ENCODE results near the gene TSKU.
A peak's percentile ranks its signal among the peaks of the same experiment; 100 is the strongest.
"Not testable (repeated sequence)": the region's sequence is repeated elsewhere in the genome, so short reads cannot be mapped to it uniquely, and the experiment has no call there.

Gene TSKU

DNA sequence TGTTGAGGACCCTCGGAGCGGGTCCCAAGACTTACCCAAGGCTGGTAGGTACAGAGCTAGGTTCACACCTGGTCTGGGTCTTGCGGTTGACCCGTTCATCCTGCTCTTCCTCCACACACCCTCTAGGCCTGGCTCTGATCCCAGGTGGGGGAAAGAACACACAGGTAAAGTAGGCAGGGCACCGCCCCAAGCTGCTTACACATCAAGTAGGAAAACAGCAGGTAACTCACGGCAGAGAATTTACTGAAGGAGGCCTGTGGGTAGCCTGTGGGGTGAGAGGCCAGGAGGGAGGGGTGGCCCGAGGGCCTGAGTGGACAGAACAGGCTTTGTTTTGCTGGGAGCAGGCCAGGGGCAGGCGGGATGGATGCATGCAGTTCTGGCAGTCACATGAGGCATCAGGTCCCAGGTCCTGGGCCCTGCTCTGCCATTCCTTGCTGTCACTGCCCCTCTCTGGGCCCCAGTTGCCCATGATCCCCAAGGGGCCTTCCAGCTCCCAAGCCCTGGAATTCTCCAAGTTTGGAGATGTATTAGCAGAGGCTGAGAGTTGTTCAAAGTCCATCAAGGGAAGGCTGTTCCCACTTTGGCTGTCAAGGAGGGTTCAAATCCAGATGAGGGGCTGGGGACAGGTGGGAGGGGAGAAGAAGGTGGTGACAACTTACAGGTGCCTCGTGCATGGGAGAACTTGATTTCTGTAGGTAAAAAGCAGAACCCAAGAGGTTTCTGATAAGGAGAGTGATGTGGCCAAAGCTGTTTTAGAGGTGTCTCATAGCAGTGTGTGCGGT lies 5.7 kb downstream of the TSKU start:
- DNase-seq (ENCODE audit: low read depth), result no peak

DNA sequence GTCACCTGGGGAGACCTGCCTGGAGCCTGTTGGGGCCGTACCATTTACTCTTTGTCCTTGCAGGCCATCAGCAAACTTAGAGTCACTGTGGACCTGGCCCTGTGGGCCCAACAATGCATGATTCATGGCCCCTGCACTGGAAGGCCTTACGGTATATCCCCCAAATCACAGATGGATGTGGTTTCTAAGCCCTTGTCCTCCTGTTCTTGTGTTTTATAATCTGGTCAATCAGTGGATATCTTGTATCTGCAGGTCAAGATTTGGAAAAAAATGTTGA lies 6.2 kb downstream of the TSKU start:
- no peak for DNase-seq (ENCODE audit: low read depth)

- no peak for DNase-seq (ENCODE audit: low read depth)
Observed at GRCh38 chr11:76790251-76790650, 7.1 kb downstream of the TSKU start.

DNA sequence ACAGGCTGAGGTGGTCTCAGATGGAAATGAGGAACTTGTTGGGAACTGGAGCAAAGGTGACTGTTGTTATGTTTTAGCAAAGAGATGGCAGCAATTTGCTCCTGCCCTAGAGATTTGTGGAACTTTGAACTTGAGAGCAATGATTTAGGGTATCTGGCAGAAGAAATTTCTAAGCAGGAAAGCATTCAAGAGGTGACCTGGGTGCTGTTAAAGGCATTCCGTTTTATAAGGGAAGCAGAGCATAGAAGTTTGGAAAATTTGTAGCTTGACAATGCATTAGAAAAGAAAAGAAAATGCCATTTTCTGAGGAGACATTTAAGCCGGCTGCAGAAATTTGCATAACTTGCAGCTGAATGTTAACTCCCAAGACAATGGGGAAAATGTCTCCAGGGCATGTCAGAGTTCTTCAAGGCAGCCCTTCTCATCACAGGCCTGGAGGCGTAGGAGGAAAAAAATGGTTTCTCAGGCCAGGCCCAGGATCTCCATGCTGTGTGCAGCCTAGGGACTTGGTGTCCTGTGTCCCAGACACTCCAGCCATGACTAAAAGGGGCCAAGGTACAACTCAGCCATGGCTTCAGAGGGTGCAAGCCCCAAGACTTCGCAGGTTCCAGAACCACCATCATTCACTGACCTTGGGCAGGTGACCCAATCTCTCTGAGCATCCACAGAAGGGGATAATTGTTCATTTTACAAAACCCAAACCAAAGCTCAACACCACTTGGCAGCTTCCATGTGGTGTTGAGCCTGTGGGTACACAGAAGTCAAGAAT lies 8.0 kb downstream of the TSKU start:
- DNase-seq (ENCODE audit: low read depth), result not testable (repeated sequence)

GRCh38 chr11:76791861-76792260 lies 8.7 kb downstream of the TSKU start:
- DNase-seq (ENCODE audit: low read depth), result no peak

DNA sequence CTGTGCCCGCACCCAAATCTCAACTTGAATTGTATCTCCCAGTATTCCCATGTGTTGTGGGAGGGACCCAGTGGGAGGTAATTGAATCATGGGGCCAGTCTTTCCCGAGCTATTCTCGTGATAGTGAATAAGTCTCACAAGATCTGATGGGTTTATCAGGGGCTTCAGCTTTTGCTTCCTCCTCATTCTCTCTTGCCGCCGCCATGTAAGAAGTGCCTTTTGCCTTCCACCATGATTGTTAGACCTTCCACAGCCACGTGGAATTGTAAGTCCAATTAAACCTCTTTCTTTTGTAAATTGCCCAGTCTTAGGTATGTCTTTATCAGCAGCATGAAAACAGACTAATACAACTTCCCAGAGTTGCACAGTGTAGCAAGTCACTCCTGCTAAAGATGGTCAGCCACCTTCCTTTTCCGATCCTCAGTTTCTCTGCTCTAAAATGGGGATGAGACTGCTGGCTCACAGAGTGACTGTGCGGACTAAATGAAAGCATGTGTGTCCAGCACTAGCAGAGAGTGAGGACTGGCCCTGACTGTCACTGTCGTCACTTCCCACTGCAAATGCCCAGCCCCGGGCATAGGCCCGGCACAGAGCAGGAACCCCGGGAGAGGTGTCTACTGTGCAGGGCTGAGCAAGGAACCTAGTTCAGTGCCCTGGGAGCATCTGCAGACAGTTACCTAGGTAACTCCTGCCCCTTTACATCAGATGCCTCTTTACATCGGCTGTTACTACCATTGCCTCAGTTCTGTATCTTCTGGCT lies 9.5 kb downstream of the TSKU start:
- no peak for DNase-seq (ENCODE audit: low read depth)

- no peak for DNase-seq (ENCODE audit: low read depth)
Observed at GRCh38 chr11:76793391-76794291, 10.5 kb downstream of the TSKU start.

DNA sequence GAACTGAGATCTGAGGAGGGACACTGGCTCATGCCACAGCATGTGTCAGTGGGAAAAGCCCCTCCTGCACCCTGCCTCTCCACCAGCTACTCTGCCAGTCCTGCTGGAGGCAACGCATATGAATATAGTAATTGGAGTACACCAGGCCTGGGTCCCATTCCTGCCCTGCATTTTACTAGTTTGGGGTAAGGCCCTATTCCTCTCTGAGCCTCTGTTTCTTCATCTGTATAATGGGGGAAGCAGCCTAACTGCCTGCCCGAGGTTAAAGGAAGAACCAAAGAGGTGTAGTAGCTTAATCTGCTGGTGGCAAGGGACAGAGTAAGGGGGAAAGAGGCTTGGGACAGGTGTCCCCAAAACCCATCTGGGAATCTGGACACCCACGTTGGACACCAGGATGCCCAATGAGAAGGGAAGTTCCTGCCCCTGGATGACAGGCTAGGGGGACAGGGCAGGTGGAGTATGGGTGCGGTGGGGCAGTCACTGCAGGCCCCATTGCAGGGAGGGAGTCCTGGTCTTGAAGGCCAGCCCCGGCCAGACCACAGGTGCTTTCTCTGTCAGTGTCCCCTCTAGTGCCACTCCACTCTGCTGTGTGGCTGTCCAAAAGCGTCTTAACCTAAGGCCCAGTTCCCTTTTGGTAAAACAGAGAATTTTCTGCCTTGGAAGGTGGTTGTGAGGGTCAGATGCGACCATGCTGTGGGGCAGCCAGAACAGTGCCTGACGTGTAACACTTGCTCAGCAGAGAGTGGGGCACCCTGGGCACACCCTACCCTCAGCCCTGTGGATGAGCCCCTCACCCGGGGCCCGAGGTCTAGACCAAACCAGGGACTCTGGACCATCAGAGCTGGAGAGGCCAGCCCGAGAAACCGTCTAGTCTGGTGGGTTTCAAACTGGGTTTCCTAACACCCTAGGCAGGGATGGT lies 11.5 kb downstream of the TSKU start:
- no peak for DNase-seq (ENCODE audit: low read depth)

GRCh38 chr11:76795290-76795935 lies 12.3 kb downstream of the TSKU start:
- no peak for DNase-seq (ENCODE audit: low read depth)

- no peak for DNase-seq (ENCODE audit: low read depth)
Observed at GRCh38 chr11:76795936-76796441, 12.8 kb downstream of the TSKU start.

DNA sequence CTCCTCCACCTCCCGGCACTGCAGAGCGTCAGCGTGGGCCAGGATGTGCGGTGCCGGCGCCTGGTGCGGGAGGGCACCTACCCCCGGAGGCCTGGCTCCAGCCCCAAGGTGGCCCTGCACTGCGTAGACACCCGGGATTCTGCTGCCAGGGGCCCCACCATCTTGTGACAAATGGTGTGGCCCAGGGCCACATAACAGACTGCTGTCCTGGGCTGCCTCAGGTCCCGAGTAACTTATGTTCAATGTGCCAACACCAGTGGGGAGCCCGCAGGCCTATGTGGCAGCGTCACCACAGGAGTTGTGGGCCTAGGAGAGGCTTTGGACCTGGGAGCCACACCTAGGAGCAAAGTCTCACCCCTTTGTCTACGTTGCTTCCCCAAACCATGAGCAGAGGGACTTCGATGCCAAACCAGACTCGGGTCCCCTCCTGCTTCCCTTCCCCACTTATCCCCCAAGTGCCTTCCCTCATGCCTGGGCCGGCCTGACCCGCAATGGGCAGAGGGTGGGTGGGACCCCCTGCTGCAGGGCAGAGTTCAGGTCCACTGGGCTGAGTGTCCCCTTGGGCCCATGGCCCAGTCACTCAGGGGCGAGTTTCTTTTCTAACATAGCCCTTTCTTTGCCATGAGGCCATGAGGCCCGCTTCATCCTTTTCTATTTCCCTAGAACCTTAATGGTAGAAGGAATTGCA lies 13.5 kb downstream of the TSKU start:
- no peak for DNase-seq (ENCODE audit: low read depth)

- no peak for DNase-seq (ENCODE audit: low read depth)
Observed at GRCh38 chr11:76797341-76798201, 14.4 kb downstream of the TSKU start.

DNA sequence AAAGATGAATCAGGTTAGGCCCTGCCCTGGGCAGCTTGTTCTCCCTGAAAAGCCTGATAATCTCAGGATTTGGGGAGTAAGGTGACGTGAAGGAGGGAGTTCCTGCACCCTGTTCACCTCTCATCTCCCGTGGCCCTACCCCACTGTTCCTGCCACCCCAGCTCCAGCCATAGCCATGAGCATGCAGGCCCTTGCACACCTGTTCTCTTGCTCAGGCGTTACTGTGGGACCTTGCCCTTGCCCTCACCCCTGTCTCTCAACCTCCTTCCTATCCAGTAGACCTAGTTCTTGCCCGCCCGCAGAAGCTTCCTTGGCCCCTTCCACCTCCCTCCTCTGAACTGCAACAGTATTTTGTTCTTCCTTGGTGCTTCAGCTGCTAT lies 15.0 kb downstream of the TSKU start:
- no peak for DNase-seq (ENCODE audit: low read depth)

GRCh38 chr11:76798671-76799065 lies 15.5 kb downstream of the TSKU start:
- no peak for DNase-seq (ENCODE audit: low read depth)

- DNase-seq (ENCODE audit: low read depth), result peak; percentile 47
Observed at GRCh38 chr11:76799066-76799804, 16.1 kb downstream of the TSKU start.

- no peak for DNase-seq (ENCODE audit: low read depth)
Observed at GRCh38 chr11:76800466-76801200, 17.5 kb downstream of the TSKU start.

- no peak for DNase-seq (ENCODE audit: low read depth)
Observed at GRCh38 chr11:76801225-76801624, 18.1 kb downstream of the TSKU start.

All from T-helper 22 cell (primary cell).